Measurements from ENCODE around the gene ACSBG1.

ACSBG1 gene

GRCh38 chr15:78213956-78214355, 20.4 kb downstream of the ACSBG1 start:
- Histone ChIP-seq H3K9me3 (ENCODE audit: control insufficient read depth, low read length) (no peaks in the 10 kb centered on the region), H3K23ac (ENCODE audit: low read length in 2 of 2) (no peak overlapping the region), H2AFZ (ENCODE audit: low read depth, low read length) (no peak overlapping the region), H3K4me3 (ENCODE audit: insufficient read depth in 1 of 2, low read depth in 1 of 2, low read length in 2 of 2) (no peak overlapping the region), H2BK12ac (ENCODE audit: low read length in 2 of 2) (peak overlapping the region in 1 of 2 experiments; percentile 42), H2BK120ac (ENCODE audit: low read depth, low read length) (no peak overlapping the region), H2BK5ac (ENCODE audit: low read depth, low read length, poor library complexity, severe bottlenecking) (no peak overlapping the region), H2AK5ac (ENCODE audit: low read length, severe bottlenecking) (peak overlapping the region; percentile 38), H3K18ac (ENCODE audit: low read depth in 1 of 2, low read length in 2 of 2) (no peak overlapping the region), H3K79me1 (replicated peaks; ENCODE audit: low read length, poor library complexity, severe bottlenecking) (no peaks in the 10 kb centered on the region), H4K8ac (ENCODE audit: low read length) (no peak overlapping the region), H2BK15ac (ENCODE audit: low read depth, poor library complexity, severe bottlenecking) (no peak overlapping the region), H3K4me2 (ENCODE audit: low read length, poor library complexity, severe bottlenecking) (no peak overlapping the region), H3K4me1 (ENCODE audit: control insufficient read depth, insufficient read depth, low read depth, low read length) (peaks cover 29% of the 10 kb centered on the region), H3K9ac (ENCODE audit: low read length) (no peak overlapping the region), H3K36me3 (ENCODE audit: control insufficient read depth in 1 of 2, insufficient read depth in 2 of 2, low read depth in 1 of 2, low read length in 2 of 2) (no peaks in the 10 kb centered on the region), H3K14ac (ENCODE audit: low read length in 2 of 2) (no peak overlapping the region), H4K91ac (ENCODE audit: low read length) (no peak overlapping the region), H3K4ac (ENCODE audit: low read depth in 1 of 2, low read length in 2 of 2) (no peak overlapping the region), H3K27ac (ENCODE audit: low read length, poor library complexity, severe bottlenecking) (no peak overlapping the region), H3K27me3 (ENCODE audit: control insufficient read depth in 1 of 2, insufficient read depth in 1 of 2, low read length in 2 of 2) (peaks cover 0 to 10% of the 10 kb centered on the region in 2 experiments)
- 95% methylated on average over 4 of the region's 4 CpGs for whole genome bisulfite sequencing
- DNase-seq = no peak

- Histone ChIP-seq H3K4ac (ENCODE audit: low read depth in 1 of 2, low read length in 2 of 2) (peak overlapping the region in 1 of 2 experiments; percentile 54), H2AK5ac (ENCODE audit: low read length, severe bottlenecking) (peak overlapping the region; percentile 33), H2BK15ac (ENCODE audit: low read depth, poor library complexity, severe bottlenecking) (peak overlapping the region; percentile 29), H2AFZ (ENCODE audit: low read depth, low read length) (no peak overlapping the region), H3K18ac (ENCODE audit: low read depth in 1 of 2, low read length in 2 of 2) (peak overlapping the region in 1 of 2 experiments; percentile 29), H3K9ac (ENCODE audit: low read length) (no peak overlapping the region), H3K23ac (ENCODE audit: low read length in 2 of 2) (no peak overlapping the region), H2BK120ac (ENCODE audit: low read depth, low read length) (no peak overlapping the region), H3K36me3 (ENCODE audit: control insufficient read depth in 1 of 2, insufficient read depth in 2 of 2, low read depth in 1 of 2, low read length in 2 of 2) (no peaks in the 10 kb centered on the region), H3K4me2 (ENCODE audit: low read length, poor library complexity, severe bottlenecking) (no peak overlapping the region), H3K4me3 (ENCODE audit: insufficient read depth in 1 of 2, low read depth in 1 of 2, low read length in 2 of 2) (no peak overlapping the region), H2BK12ac (ENCODE audit: low read length in 2 of 2) (peak overlapping the region; percentile 66 to 69), H3K27me3 (ENCODE audit: control insufficient read depth in 1 of 2, insufficient read depth in 1 of 2, low read length in 2 of 2) (peaks cover 0 to 10% of the 10 kb centered on the region in 2 experiments), H4K8ac (ENCODE audit: low read length) (no peak overlapping the region), H3K79me1 (replicated peaks; ENCODE audit: low read length, poor library complexity, severe bottlenecking) (no peaks in the 10 kb centered on the region), H3K27ac (ENCODE audit: low read length, poor library complexity, severe bottlenecking) (no peak overlapping the region), H3K4me1 (ENCODE audit: control insufficient read depth, insufficient read depth, low read depth, low read length) (peaks cover 31% of the 10 kb centered on the region), H4K91ac (ENCODE audit: low read length) (no peak overlapping the region), H3K14ac (ENCODE audit: low read length in 2 of 2) (no peak overlapping the region), H3K9me3 (ENCODE audit: control insufficient read depth, low read length) (no peaks in the 10 kb centered on the region), H2BK5ac (ENCODE audit: low read depth, low read length, poor library complexity, severe bottlenecking) (no peak overlapping the region)
- WGBS = 98% methylated on average over 6 of the region's 6 CpGs
- no peak for DNase-seq
These were observed 21.0 kb downstream of the ACSBG1 start for GRCh38 chr15:78213425-78213750.

- H3K36me3 ChIP-seq (ENCODE audit: control insufficient read depth in 1 of 2, insufficient read depth in 2 of 2, low read depth in 1 of 2, low read length in 2 of 2) = no peaks in the 10 kb centered on the region
- H2BK15ac ChIP-seq (ENCODE audit: low read depth, poor library complexity, severe bottlenecking) = peak overlapping the region; percentile 29
- no peak overlapping the region for H3K4me2 ChIP-seq (ENCODE audit: low read length, poor library complexity, severe bottlenecking)
- DNase-seq = peak; percentile 92
- H3K4ac ChIP-seq (ENCODE audit: low read depth in 1 of 2, low read length in 2 of 2) = peak overlapping the region; percentile 8 to 54
- no peak overlapping the region for H2BK120ac ChIP-seq (ENCODE audit: low read depth, low read length)
- H3K9ac ChIP-seq (ENCODE audit: low read length) = no peak overlapping the region
- peak overlapping the region; percentile 38 to 68 for H3K18ac ChIP-seq (ENCODE audit: low read depth in 1 of 2, low read length in 2 of 2)
- peak overlapping the region; percentile 66 to 69 for H2BK12ac ChIP-seq (ENCODE audit: low read length in 2 of 2)
- 40% methylated on average over 17 of the region's 17 CpGs for WGBS
- H3K4me1 ChIP-seq (ENCODE audit: control insufficient read depth, insufficient read depth, low read depth, low read length) = peaks cover 31% of the 10 kb centered on the region
- no peaks in the 10 kb centered on the region for H3K9me3 ChIP-seq (ENCODE audit: control insufficient read depth, low read length)
- no peaks in the 10 kb centered on the region for H3K79me1 ChIP-seq (replicated peaks; ENCODE audit: low read length, poor library complexity, severe bottlenecking)
- peak overlapping the region; percentile 10 for H2AFZ ChIP-seq (ENCODE audit: low read depth, low read length)
- H4K8ac ChIP-seq (ENCODE audit: low read length) = peak overlapping the region; percentile 66
- H4K91ac ChIP-seq (ENCODE audit: low read length) = peak overlapping the region; percentile 31
- H3K4me3 ChIP-seq (ENCODE audit: insufficient read depth in 1 of 2, low read depth in 1 of 2, low read length in 2 of 2) = no peak overlapping the region
- H2BK5ac ChIP-seq (ENCODE audit: low read depth, low read length, poor library complexity, severe bottlenecking) = no peak overlapping the region
- peaks cover 0 to 10% of the 10 kb centered on the region in 2 experiments for H3K27me3 ChIP-seq (ENCODE audit: control insufficient read depth in 1 of 2, insufficient read depth in 1 of 2, low read length in 2 of 2)
- no peak overlapping the region for H3K14ac ChIP-seq (ENCODE audit: low read length in 2 of 2)
- peak overlapping the region; percentile 17 for H3K27ac ChIP-seq (ENCODE audit: low read length, poor library complexity, severe bottlenecking)
- H3K23ac ChIP-seq (ENCODE audit: low read length in 2 of 2) = no peak overlapping the region
- peak overlapping the region; percentile 33 for H2AK5ac ChIP-seq (ENCODE audit: low read length, severe bottlenecking)
These were observed 21.6 kb downstream of the ACSBG1 start for GRCh38 chr15:78212546-78213424.

- no peak overlapping the region for H3K4ac ChIP-seq (ENCODE audit: low read depth in 1 of 2, low read length in 2 of 2)
- no peak overlapping the region for H3K9ac ChIP-seq (ENCODE audit: low read length)
- H2BK5ac ChIP-seq (ENCODE audit: low read depth, low read length, poor library complexity, severe bottlenecking) = no peak overlapping the region
- no peaks in the 10 kb centered on the region for H3K36me3 ChIP-seq (ENCODE audit: control insufficient read depth in 1 of 2, insufficient read depth in 2 of 2, low read depth in 1 of 2, low read length in 2 of 2)
- no peak overlapping the region for H3K4me2 ChIP-seq (ENCODE audit: low read length, poor library complexity, severe bottlenecking)
- no peaks in the 10 kb centered on the region for H3K9me3 ChIP-seq (ENCODE audit: control insufficient read depth, low read length)
- H2AFZ ChIP-seq (ENCODE audit: low read depth, low read length) = no peak overlapping the region
- H3K18ac ChIP-seq (ENCODE audit: low read depth in 1 of 2, low read length in 2 of 2) = peak overlapping the region in 1 of 2 experiments; percentile 4
- H4K91ac ChIP-seq (ENCODE audit: low read length) = no peak overlapping the region
- peaks cover 35% of the 10 kb centered on the region for H3K4me1 ChIP-seq (ENCODE audit: control insufficient read depth, insufficient read depth, low read depth, low read length)
- no peak overlapping the region for H3K14ac ChIP-seq (ENCODE audit: low read length in 2 of 2)
- no peak overlapping the region for H3K4me3 ChIP-seq (ENCODE audit: insufficient read depth in 1 of 2, low read depth in 1 of 2, low read length in 2 of 2)
- H4K8ac ChIP-seq (ENCODE audit: low read length) = no peak overlapping the region
- H2BK15ac ChIP-seq (ENCODE audit: low read depth, poor library complexity, severe bottlenecking) = no peak overlapping the region
- 84% methylated on average over 10 of the region's 10 CpGs for WGBS
- no peak overlapping the region for H2AK5ac ChIP-seq (ENCODE audit: low read length, severe bottlenecking)
- no peaks in the 10 kb centered on the region for H3K79me1 ChIP-seq (replicated peaks; ENCODE audit: low read length, poor library complexity, severe bottlenecking)
- no peak overlapping the region for H3K27ac ChIP-seq (ENCODE audit: low read length, poor library complexity, severe bottlenecking)
- no peak for DNase-seq
- no peak overlapping the region for H3K23ac ChIP-seq (ENCODE audit: low read length in 2 of 2)
- H3K27me3 ChIP-seq (ENCODE audit: control insufficient read depth in 1 of 2, insufficient read depth in 1 of 2, low read length in 2 of 2) = peaks cover 0 to 10% of the 10 kb centered on the region in 2 experiments
- no peak overlapping the region for H2BK120ac ChIP-seq (ENCODE audit: low read depth, low read length)
- H2BK12ac ChIP-seq (ENCODE audit: low read length in 2 of 2) = peak overlapping the region in 1 of 2 experiments; percentile 34
These were observed 22.4 kb downstream of the ACSBG1 start for GRCh38 chr15:78212008-78212407.
